DMS 273 (cell line): ENCODE data around the gene KLF13.

Experiments used
- DNase-seq: peaks from one replicate; lab custom pipeline; 2025; ENCODE audit not compliant: unreplicated experiment; lab: John Stamatoyannopoulos, UW

KLF13 gene

DNA sequence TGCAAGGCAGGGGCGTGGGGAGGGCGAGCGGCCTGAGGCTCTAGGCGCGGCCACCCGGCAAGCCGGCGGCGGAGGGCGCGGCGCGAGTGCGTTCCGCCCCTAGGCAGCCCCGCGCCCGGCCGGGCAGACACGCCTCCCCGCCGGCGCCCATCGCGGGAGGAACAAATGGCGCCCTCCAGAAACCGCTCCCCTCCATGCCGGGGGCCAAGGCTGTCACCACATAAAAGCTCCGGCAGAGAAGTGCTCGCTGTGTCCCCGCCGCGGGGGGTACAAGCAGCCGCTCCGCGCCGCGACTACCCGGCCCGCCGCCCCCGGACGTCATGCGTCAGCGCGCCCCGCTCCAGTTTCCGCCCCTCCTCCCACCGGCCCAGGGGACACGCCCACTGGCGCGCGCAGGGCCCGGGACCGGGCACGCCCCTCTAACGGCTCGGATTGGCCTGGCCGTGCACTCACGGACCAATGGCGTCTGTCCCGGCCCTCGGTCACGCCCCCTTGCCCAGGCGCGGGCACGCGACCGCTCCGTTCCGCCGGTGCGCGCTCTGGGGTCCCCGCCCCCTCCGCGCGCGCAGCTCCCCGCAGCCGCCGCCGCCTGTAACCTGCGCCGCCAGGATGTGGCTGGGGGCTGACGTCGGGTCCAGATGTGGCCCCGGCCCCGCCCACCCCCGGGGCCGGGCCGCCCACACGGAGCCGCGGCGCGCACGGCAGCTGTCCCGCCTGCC is at the start of gene KLF13:
Gene KLF13, plus strand, starts transcription at position 680 of the 719 bp plus-strand sequence. CDS start 378 bp downstream, outside the sequence.
- peak; percentile 97 for DNase-seq

DNA sequence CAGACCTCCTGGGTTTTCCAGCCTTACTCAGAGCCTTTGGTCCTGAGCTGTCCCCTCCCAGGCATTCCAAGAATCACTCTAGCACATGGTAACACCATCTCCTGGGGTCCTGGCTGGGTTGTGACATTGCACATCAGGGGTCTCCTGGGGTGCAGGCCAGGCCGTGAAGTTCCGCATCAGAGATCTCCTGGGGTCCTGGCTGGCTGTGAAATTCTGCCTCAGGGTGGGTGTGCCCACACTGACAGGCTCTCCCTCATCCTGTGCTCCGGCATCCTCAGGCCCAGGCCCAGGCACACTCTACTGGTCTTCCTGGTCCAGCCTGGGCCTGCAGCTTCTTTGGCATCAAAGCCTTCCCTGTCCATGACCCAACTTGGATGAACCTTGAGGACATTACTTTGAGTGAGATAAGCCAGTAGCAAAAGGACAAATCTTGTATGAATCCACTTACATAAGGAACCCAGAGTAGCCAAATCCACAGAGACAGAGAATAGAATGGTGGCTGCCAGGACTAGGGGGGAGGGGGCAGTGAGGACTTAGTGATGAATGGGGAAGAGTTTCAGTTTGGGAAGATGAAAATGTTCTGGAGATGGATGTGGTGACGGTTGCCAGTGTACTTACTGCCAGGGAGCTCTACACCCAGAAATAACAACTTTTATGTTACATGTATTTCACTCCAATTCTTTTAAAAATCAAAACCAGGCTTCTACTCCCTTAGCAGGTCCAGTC is 49.1 kb upstream of the KLF13 start:
- no peak for DNase-seq

DNA sequence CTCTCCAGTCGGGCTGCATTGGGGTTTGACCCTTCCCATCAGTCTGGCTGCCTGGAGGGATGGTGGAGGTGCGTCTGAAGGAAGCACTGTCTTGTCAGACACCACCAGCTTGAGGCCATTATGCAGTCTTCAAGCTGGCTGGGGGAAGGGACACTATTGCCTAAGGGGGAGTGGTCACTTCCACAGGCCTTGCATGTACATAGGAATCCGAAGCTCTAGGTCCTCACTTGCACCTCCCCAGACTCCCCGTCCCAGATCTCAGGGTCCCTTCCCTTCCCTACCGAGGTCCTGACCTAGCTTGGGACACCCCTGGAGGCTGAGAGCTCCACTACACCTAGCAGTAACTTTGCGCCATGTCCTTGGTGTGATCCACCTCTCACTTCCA is 48.6 kb upstream of the KLF13 start:
- no peak for DNase-seq

DNA sequence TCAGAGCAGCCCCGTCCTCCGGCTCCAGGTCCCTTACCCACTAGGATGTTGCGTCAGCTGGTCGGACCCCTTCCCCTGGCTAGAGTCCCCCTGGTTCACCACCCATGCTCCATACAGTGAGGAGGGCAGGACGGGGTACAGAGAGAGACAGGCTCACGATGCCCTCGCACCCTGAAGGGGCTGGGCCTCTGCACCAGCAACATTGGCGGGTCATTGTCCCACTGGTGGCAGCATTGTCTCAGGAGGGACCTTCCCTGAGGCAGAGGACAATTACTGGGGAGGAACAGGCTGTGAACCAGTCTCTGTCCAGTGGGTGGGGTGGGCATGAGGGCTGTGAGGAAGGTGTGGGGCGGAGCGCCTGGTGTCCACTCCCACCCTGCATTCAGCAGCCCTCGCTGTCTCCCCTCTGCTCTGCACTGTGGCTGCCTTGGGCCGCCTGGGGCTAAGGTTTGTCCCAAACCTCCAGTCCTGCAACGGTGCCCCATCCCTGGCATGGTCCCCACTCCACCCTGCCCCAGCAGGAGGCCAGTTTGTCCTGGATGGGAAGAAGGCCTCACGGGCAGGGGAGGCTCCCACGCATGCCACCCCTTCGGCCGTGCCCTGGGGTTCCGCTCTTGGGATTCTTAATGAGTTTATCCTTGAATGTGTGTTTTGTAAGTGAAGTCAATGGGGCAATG is 48.0 kb upstream of the KLF13 start:
- no peak for DNase-seq

DNA sequence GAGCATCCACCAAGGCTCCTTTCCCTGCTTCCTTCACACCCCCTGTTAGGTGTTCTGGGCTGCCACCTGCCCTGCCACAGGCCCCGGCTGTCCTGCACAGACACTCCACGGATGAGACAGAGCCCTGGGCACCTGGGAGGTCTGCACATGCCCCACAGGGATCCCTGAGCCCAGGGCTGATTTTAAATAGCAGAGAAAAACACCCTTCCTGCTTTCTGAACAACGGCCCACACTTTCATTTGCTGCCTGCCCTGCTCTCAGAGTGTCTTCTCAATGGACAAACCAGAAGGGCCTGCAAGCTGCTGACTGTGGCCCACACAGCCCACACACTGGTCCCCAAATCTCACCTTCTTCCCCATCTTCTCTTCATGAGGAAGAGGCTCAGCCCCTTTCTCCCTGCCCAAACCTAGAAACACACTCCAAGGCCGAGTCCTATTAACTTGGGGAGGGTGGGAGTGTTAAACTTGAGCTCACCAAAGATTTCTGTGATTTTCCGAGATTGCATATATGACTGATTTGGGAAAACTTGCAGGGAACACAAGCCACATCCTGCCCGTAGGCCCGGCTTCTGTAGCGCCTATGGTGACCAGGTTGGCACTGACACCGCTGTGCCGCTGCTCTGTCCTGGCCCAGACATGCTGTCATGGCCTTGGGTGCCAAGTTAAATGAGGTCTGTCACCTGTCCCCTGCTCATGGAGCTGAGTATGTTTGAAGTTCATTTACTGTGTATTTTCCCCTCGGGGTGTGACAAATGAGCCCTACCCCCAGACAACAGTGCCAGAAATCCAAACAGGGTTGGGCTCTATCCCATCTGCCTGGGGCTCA is 47.2 kb upstream of the KLF13 start:
- peak; percentile 52 for DNase-seq

DNA sequence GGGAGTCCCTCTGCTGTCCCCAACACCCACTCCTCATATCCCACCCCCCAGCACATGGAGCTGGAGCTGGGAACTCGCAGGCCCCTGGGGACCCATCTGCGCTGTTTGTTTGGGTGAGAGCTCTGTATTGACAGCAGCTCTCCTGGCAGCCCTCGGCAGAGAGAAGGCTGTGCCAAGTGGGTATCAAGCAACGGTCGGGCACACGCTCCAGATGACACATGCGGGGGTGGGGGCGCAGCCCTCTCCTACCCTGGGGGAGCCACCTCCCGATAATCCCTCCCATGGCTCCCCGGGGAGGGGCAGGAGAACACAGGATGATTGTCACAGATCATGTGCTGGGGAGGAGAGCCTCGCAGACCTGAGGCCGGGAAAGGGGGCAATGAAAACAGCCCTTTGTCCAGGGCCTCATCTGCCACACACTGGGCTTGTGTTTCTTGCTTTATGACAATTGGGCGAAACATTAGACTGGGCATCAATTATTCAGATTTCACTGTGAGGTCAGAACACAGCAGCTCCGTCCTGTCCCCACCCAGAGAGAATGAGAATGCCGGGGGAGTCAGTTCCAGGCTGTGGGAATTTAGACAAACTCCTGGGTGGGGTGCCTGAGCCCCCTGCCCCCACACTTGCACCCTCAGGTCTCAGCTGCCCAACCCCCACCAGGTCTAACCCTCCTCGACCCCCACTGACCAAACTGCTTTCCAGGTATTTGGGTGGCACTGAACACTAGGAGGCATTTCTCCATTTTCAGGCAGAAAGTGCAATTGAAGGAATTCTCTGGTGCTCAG is 46.4 kb upstream of the KLF13 start:
- peak; percentile 87 for DNase-seq

DNA sequence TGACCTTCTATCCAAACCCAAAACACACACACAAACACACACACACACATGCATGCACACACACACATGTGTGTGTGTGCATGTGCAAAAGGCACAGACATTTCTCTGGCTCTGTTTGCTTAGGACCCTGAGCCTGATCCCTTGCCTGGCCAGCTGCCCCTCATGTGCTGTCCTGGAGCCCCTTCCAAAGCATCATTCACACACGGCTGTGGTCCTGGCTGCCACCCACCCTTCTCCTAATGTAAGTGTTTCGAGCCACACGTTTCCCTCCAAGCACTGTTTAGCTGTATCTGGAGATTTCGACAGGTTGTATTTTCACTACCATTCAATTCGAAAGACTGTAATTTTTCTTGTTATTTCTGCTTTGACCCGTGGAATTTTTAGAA is 45.8 kb upstream of the KLF13 start:
- no peak for DNase-seq

DNA sequence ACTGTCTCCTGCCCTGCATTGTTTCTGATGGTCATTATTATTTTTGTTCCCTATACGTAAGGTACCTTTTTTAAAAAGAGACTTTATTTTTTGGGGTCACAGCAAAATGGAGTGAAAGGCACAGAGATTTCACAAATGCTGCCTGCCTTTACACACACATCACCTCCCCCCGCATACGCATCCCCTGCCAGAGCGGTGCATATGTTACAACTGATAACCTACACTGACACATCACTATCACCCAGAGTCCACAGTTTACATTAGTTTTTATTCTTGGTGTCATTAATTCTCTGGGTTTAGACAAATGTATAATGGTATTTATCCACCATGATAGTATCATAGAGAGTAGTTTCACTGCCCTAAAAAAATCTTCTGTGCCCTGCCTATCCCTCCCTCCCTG is 43.6 kb upstream of the KLF13 start:
- DNase-seq = no peak

DNA sequence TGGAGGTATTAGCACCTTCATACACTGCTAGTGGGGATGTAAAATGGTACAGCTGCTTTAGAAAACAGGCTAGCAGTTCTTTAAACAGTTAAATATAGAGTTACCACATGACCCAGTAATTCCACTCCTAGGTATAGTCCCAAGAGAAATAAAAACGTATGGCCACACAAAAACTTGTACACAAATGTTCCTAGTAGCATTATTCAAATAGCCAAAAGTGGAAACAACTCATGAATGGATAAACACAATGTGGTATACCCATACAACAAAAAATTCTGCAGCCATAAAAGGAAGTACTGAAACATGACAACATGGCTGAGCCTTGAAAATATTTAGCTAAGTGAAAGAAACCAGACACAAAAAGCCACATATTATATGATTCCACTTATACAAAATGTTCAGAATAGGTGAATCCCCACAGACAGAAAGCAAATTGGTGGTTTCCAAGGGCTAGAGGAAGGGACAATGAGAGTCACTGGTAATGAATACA is 40.8 kb upstream of the KLF13 start:
- no peak for DNase-seq

DNA sequence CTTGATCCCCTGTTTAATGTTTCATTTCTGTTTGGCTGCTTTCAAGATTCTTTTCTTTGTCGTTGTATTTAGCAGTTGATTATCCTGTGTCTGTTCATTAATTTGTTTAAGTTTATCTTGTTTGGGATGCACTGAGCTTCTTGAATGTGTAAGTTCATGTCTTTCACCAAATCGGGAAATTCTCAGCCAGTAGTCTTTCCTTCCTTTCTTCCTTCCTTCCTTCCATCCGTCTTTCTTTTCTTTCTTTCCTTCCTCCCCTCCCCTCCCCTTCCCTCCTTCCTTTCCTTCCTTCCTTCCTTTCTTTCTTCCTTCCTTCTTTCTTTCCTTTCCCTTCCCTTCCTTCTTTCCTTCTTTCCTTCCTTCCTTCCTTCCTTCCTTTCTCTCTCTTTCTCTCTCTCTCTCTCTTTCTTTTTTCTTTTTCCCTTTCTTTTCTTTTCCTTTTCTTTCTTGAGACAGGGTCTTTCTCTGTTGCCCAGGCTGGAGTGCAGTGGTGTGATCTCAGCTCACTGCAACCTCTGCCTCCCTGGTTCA is 35.5 kb upstream of the KLF13 start:
- no peak for DNase-seq

DNA sequence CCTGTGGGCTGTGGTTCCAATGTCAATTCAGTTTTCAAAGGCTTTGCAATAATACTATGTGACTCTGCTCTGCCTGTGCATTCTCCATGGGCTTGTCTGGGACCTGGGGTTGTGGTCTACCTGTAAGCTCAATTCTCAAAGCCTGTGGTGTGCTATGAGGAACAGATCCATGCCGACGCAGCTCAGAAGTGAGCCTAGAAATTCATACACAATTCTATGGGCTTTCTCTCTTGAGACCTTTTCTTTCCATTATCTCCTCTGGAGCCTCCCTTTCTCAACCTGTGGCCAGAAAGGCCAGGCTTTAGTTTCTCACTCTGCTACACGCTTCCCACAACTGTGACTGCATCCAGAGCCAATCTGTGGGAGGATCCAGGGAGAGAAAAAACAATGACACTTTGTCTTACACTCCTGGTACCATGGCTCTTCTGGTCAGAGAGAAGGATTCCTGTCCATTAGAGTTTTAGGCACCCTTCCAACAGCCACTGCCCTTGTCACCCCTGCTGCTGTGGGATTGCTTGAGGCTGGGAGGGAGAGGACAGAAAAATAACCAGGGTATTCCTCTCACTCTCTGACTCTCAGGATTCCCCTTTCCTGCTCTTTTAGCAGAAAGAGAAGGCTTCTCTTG is 34.1 kb upstream of the KLF13 start:
- no peak for DNase-seq

DNA sequence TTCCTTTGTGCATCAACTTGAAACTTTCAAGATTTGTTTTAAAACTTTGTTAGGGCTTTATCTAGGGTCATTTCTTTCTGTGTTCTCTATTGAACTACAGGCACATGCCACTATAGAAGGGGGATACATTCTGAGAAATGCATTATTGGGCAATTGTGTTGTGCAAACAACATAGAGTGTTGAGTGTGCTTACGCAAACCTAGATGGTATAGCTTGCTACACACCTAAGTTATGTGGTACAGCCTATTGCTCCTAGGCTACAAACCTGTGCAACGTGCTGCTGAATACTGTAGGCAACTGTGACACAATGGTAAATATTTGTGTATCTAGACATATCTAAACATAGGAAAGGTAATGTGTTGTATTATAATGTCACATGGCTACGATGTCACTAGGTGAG is 33.0 kb upstream of the KLF13 start:
- DNase-seq = no peak

DNA sequence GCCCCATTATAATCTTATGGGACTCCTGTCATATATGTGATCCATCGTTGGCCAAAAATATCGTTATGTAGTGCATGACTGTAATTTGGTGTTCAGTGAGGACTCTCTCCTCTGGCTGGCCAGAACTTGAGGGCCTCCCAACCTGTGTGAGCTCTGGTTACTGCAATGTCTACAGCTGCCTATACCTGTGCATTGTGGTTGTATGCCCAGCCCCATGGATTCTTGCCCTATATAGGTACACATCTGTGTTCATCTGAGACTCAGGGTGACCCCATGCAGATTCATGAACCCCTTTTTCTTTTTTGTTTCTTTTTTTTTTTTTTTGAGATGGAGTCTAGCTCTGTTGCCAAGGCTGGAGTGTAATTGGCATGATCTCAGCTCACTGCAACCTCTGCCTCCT is 32.6 kb upstream of the KLF13 start:
- no peak for DNase-seq

DNA sequence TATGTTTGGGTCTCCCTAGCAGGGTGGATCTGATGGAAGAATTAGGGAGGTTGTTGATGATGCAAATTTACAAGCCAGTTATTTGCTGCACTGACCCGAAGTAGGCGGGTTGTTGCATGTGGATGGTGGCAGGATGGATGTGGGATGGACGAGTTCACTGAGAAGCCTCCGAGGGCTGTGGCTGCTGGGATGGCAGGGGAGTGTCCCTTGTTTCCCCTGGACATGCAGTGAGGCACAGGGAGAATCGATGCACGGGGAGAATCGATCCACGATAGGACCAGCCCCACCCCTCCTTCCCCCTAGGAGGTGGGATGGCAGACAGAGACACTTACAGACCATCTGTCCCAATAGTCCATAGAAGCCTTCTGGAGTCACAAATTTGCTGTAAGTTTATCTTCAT is 31.0 kb upstream of the KLF13 start:
- DNase-seq = no peak

DNA sequence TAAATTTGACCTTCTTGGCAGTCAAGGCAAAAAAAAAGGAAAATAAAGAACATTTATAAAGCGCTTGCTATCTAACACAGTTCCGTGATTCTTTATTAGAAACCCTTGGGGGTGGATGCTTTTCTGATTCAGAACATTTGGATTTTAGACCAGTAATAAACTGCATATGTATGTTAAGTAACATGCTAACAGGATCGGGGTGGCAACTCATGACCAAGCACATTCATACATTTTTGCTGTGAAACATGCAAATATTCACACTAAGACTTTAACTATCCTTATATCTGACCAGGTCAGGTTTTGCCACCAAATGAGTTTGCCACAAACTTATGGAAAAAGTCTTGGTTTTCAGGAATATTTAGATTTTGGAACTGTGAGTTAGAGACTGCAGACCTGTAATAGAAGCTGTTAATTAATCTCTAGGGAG is 30.4 kb upstream of the KLF13 start:
- DNase-seq = no peak

DNA sequence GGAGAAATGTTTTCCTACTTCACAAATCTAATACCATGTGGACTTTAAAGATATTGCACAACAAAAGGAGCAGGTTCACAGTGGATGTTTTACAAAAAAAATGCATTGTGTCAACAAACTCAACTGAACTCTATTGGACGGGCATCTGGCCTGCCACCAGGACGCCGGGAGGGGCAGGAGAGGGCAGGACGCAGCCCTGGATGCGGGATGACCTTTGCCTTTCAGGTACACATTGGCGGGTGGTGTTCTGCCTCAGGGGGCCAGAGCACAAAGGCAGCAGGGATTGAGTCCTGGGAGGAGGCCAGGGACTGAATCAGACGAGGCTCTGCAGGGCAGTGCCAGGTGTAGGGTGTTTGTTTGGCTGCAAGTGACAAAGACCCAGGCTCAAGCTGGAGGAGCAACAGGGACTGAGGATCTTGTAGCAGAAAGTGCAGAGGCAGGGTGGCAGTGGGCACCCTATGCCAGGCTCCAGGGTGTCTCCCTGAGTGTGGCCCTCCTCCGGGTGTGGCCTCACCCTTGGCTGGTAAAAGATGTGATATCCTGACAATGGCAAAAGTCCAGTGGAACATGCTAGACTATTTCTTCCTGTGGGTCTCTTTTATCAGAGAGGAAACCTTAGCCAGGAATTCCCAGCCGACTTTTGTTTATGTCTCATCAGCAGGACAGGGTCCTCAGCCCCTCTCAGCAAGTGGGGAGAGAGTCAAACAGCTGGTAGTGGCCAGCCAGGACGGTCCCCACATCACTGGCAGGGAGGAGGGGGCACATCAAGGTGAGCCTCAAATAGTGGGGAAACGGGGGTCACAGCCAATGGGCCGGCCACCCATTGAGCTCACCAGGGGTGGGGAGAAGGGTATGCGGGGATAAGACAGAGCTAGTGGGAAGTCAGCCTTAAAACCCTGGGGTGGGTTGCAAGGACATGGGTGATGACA is 29.7 kb upstream of the KLF13 start:
- DNase-seq = peak; percentile 49

DNA sequence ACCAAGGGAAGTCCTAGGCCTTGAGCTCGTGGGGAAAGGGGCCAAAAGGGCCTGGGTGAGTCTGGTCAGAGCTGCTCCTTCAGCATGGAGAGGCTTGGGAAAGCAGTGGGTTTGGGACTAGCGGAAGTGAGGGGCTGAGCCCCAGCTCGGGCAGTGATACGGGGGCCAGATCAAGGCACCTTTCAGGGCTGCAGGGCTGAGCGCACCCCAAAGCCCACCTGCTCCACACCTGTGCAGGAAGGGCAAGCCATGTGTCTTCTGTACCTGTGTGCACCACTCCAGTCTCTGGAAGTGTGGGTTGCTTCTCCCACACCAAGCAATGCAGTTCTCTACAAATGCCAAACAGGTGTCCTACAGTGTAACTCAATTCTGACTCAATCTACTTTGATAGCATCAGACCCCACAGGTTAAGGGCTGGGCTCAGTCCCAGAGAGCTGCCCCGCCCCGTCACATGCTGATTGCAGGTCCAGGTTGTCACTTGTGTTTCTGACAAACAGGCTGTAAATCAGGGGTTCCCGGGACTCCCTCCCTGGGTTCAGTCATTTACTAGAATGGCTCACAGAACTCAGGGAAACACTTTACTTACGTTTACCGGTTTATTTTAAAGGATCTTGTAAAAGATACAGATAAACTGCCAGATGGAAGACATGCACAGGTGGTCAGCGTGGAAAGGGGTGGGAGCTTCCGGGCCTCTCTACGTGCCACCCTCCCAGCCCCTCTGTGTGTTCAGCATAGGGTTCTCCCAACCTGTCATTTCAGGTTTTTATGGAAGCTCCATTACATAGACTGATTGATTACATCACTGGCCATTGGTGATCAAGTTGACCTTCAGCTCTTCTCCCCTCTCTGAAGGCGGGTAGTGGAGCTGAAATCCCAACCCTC is 28.8 kb upstream of the KLF13 start:
- DNase-seq = peak; percentile 30
